HEK293 (cell line): ENCODE measurements around the gene ICAM3.

ENCODE experiments used
- CTCF ChIA-PET: fragments of 350-600 bp; formaldehyde crosslinking; extraction: SDS; loops from one replicate; lab custom pipeline; 2021; ENCODE audit warnings: antibody characterized with exemption; lab: Yijun Ruan, JAX
- POLR2A ChIA-PET: fragments of 300-600 bp; formaldehyde crosslinking; extraction: SDS; loops from one replicate; lab custom pipeline; 2020; ENCODE audit warnings: antibody characterized with exemption, inconsistent platforms; lab: Yijun Ruan, JAX
- H3K27ac ChIP-seq: fragments of 200-500 bp; sonication (Bioruptor generic); 2 replicates; pipeline ENCODE4 v1.5.1; 2014; ENCODE audit warnings: low read depth, low read length, control low read depth, inconsistent platforms; ENCODE audit errors: extremely low read depth
- H3K36me3 ChIP-seq, 2 experiments: fragments of 200-500 bp in 1 of 2; sonication (Bioruptor generic) in 1 of 2; 1 replicate in 1 of 2; 2 replicates in 1 of 2; pipeline ENCODE4 v1.5.1; 2014 to 2017; ENCODE audit warnings: inconsistent platforms in 2 of 2, low read length in 2 of 2; ENCODE audit not compliant: control insufficient read depth in 2 of 2, insufficient read depth in 1 of 2
- H3K4me1 ChIP-seq: fragments of 200-500 bp; sonication (Bioruptor generic); 2 replicates; pipeline ENCODE4 v1.5.1; 2014; ENCODE audit warnings: mild to moderate bottlenecking, low read length, inconsistent platforms; ENCODE audit not compliant: control insufficient read depth, insufficient read depth
- H3K4me3 ChIP-seq: 2 replicates; pipeline ENCODE4 v1.5.1; 2011; ENCODE audit warnings: low read depth, mild to moderate bottlenecking, control low read depth, low read length, moderate library complexity
- H3K9me3 ChIP-seq: fragments of 200-500 bp; sonication (Bioruptor generic); 2 replicates; pipeline ENCODE4 v1.5.1; 2014; ENCODE audit warnings: low read depth, low read length, inconsistent platforms; ENCODE audit not compliant: control insufficient read depth, insufficient read depth
- GFI1B ChIP-seq: fragments of 450-650 bp; formaldehyde crosslinking; IDR thresholded peaks from 2 replicates; pipeline ENCODE4 v1.5.1; 2016; ENCODE audit warnings: missing biosample characterization, missing genetic modification characterization
- IKZF3 ChIP-seq: fragments of 450-650 bp; IDR thresholded peaks from 2 replicates; pipeline ENCODE4 v1.5.0; 2018; ENCODE audit warnings: missing biosample characterization, mild to moderate bottlenecking, missing genetic modification characterization, moderate library complexity
- RBAK ChIP-seq: fragments of 450-650 bp; formaldehyde crosslinking; IDR thresholded peaks from 2 replicates; pipeline ENCODE4 v1.5.1; 2016; ENCODE audit warnings: missing biosample characterization, missing genetic modification characterization
- TSHZ1 ChIP-seq: fragments of 450-650 bp; formaldehyde crosslinking; IDR thresholded peaks from 2 replicates; pipeline ENCODE4 v1.5.1; 2016; ENCODE audit warnings: missing biosample characterization, missing genetic modification characterization, borderline replicate concordance
- ZBTB6 ChIP-seq: fragments of 450-650 bp; formaldehyde crosslinking; IDR thresholded peaks from 2 replicates; pipeline ENCODE4 v1.5.1; 2017; ENCODE audit warnings: missing biosample characterization, missing genetic modification characterization
- ZIC2 ChIP-seq: fragments of 450-650 bp; formaldehyde crosslinking; IDR thresholded peaks from 2 replicates; pipeline ENCODE4 v1.5.1; 2016; ENCODE audit warnings: missing biosample characterization, missing genetic modification characterization
- ZNF10 ChIP-seq: fragments of 450-650 bp; formaldehyde crosslinking; IDR thresholded peaks from 2 replicates; pipeline ENCODE4 v1.5.1; 2017; ENCODE audit warnings: missing biosample characterization, missing genetic modification characterization
- ZNF157 ChIP-seq: fragments of 450-650 bp; formaldehyde crosslinking; IDR thresholded peaks from 2 replicates; pipeline ENCODE4 v1.5.1; 2016; ENCODE audit warnings: missing biosample characterization, missing genetic modification characterization
- ZNF202 ChIP-seq: fragments of 450-650 bp; formaldehyde crosslinking; IDR thresholded peaks from 2 replicates; pipeline ENCODE4 v1.5.1; 2016; ENCODE audit warnings: missing biosample characterization, missing genetic modification characterization, borderline replicate concordance
- ZNF354C ChIP-seq: fragments of 450-650 bp; formaldehyde crosslinking; IDR thresholded peaks from 2 replicates; pipeline ENCODE4 v1.5.1; 2016; ENCODE audit warnings: missing biosample characterization, missing genetic modification characterization, low read depth, borderline replicate concordance
- ZNF629 ChIP-seq: fragments of 450-650 bp; formaldehyde crosslinking; IDR thresholded peaks from 2 replicates; pipeline ENCODE4 v1.5.1; 2017; ENCODE audit warnings: missing biosample characterization, missing genetic modification characterization
- ZNF830 ChIP-seq: fragments of 450-650 bp; IDR thresholded peaks from 2 replicates; pipeline ENCODE4 v1.5.0; 2018; ENCODE audit warnings: missing biosample characterization, missing genetic modification characterization, low read depth, mild to moderate bottlenecking, moderate library complexity
- ZSCAN5A ChIP-seq: fragments of 450-650 bp; formaldehyde crosslinking; IDR thresholded peaks from 2 replicates; pipeline ENCODE4 v1.5.1; 2016; ENCODE audit warnings: missing biosample characterization, missing genetic modification characterization

ICAM3 gene

GRCh38 chr19:10332965-10333757 is 6.3 kb downstream of the ICAM3 start, which contains the start of gene RAVER1 (continued):
- TF ChIP-seq ZNF202 (tag by site-specific recombination) (no peak), ZSCAN5A (tag by site-specific recombination) (peak; percentile 90)
- TF ChIP-seq, all 188 proteins: peak for 89

GRCh38 chr19:10332158-10332964 is 7.1 kb downstream of the ICAM3 start:
- H3K4me3 ChIP-seq, result peak overlapping the region; percentile 92
- TF ChIP-seq ZNF354C (tag by site-specific recombination) (no peak), ZIC2 (tag by site-specific recombination) (peak; percentile 44; the same call in 1 of the 2 replicates)
- peak overlapping the region; percentile 78; the same call in 1 of the 2 replicates for H3K27ac ChIP-seq
- ChIA-PET POLR2A (interaction anchor here (0.6 to 2.9 kb wide), 6 partner anchors 8 to 48 kb away, joined by 4 to 32 read pairs (median 12); partner anchors contain the start of genes ICAM5 and TYK2), CTCF (interaction anchor here (1.3 to 2.8 kb wide), 3 partner anchors 56 to 73 kb away, joined by 5 to 19 read pairs (median 12); no protein-coding TSS in a partner anchor)
- H3K9me3 ChIP-seq, result no peaks in the 10 kb centered on the region
- peaks cover 10 to 46% of the 10 kb centered on the region in 2 experiments; a peak in 2 of 3 replicates for H3K36me3 ChIP-seq
- H3K4me1 ChIP-seq, result no peaks in the 10 kb centered on the region

GRCh38 chr19:10329555-10329954 is 9.9 kb downstream of the ICAM3 start:
- POLR2A ChIA-PET, result interaction anchor here (0.6 to 1.3 kb wide), 3 partner anchors 13 to 51 kb away, joined by 3 to 5 read pairs (median 4); partner anchors contain the start of gene TYK2

GRCh38 chr19:10328558-10329429 is 10.6 kb downstream of the ICAM3 start:
- Histone ChIP-seq H3K27ac (no peak overlapping the region), H3K4me1 (no peaks in the 10 kb centered on the region), H3K9me3 (no peaks in the 10 kb centered on the region)
- TF ChIP-seq ZNF830 (no peak), GFI1B (tag by site-specific recombination) (no peak), ZNF629 (tag by site-specific recombination) (no peak), TSHZ1 (no peak), RBAK (no peak), ZNF157 (tag by site-specific recombination) (no peak), ZBTB6 (tag by site-specific recombination) (no peak)
- TF ChIP-seq, all 188 proteins: peak for 0
- Histone ChIP-seq H3K4me3 (no peak overlapping the region), H3K36me3 (peaks cover 40 to 80% of the 10 kb centered on the region in 2 experiments; a peak in 2 of 3 replicates)
- POLR2A ChIA-PET, result interaction anchor here (0.7 to 0.9 kb wide), 2 partner anchors 53 to 568 kb away, joined by 3 to 4 read pairs; no protein-coding TSS in a partner anchor
- CTCF ChIA-PET, result no interaction called here

More at GRCh38 chr19:10329555-10329954, 9.9 kb downstream of the ICAM3 start:
- no peak overlapping the region for H3K4me3 ChIP-seq
- no peaks in the 10 kb centered on the region for H3K9me3 ChIP-seq
- CTCF ChIA-PET, result no interaction called here
- no peaks in the 10 kb centered on the region for H3K4me1 ChIP-seq
- TF ChIP-seq IKZF3 (tag by site-specific recombination), result no peak
- peak; percentile 74; the same call in 1 of the 2 replicates for TF ChIP-seq ZNF10
- H3K36me3 ChIP-seq, result peaks cover 35 to 72% of the 10 kb centered on the region in 2 experiments; a peak in 2 of 3 replicates
- no peak overlapping the region for H3K27ac ChIP-seq
